NCI-H2081 (cell line): ENCODE results near the gene C6orf15.

Experiments used
- DNase-seq, 2 experiments: peaks; one replicate each; lab custom pipeline; 2025; lab: John Stamatoyannopoulos, UW

C6orf15 gene

GRCh38 chr6:31130751-31131150, 18.4 kb upstream of the C6orf15 start:
- DNase-seq, result no peak

GRCh38 chr6:31129130-31129529, 16.8 kb upstream of the C6orf15 start:
- DNase-seq, result peak in 1 of 2 experiments; percentile 23

- peak; percentile 35 to 58 for DNase-seq
Measured at GRCh38 chr6:31128093-31128676, 15.8 kb upstream of the C6orf15 start.

GRCh38 chr6:31126396-31127175, 14.2 kb upstream of the C6orf15 start:
- DNase-seq, result peak in 1 of 2 experiments; percentile 19

- DNase-seq, result no peak
Measured at GRCh38 chr6:31125586-31126363, 13.4 kb upstream of the C6orf15 start.

GRCh38 chr6:31125162-31125561, 12.8 kb upstream of the C6orf15 start:
- peak in 1 of 2 experiments; percentile 43 for DNase-seq

- DNase-seq, result no peak
Measured at GRCh38 chr6:31122791-31123706, 10.7 kb upstream of the C6orf15 start.

GRCh38 chr6:31121131-31121790, 8.9 kb upstream of the C6orf15 start:
- no peak for DNase-seq

- no peak for DNase-seq
Measured at GRCh38 chr6:31120151-31120915, 8.0 kb upstream of the C6orf15 start, which contains the start of gene CDSN. Gene CDSN (minus strand): TSS chr6:31120446. CDS start chr6:31120419, 27 bp downstream.

GRCh38 chr6:31118178-31118577, 5.8 kb upstream of the C6orf15 start:
- no peak for DNase-seq

- no peak for DNase-seq
Measured at GRCh38 chr6:31116661-31117385, 4.4 kb upstream of the C6orf15 start.

- DNase-seq, result no peak
Measured at GRCh38 chr6:31115941-31116560, 3.7 kb upstream of the C6orf15 start.

GRCh38 chr6:31114970-31115849, 2.8 kb upstream of the C6orf15 start:
- DNase-seq, result no peak

- no peak for DNase-seq
Measured at GRCh38 chr6:31114541-31114878, 2.1 kb upstream of the C6orf15 start, which contains the start of gene PSORS1C1. Gene PSORS1C1 (plus strand): TSS chr6:31114800. CDS start chr6:31129633, 14,833 bp downstream.

GRCh38 chr6:31113861-31114540, 1.6 kb upstream of the C6orf15 start:
- no peak for DNase-seq

- no peak for DNase-seq
Measured at GRCh38 chr6:31111712-31112111, 663 bp downstream of the C6orf15 start.

GRCh38 chr6:31110825-31111582, 1.4 kb downstream of the C6orf15 start:
- DNase-seq, result no peak
